HG02981 (cell line): ENCODE data around the gene NAALADL2.
"Not testable (repeated sequence)": the region's sequence is repeated elsewhere in the genome, so short reads cannot be mapped to it uniquely, and the experiment has no call there.

Experiments used
- ATAC-seq: cut with Tn5 transposase; IDR thresholded peaks from one replicate; pipeline ENCODE4 v1.9.1; 2021; ENCODE audit warnings: mild to moderate bottlenecking, moderate library complexity; ENCODE audit not compliant: unreplicated experiment

Gene NAALADL2

DNA sequence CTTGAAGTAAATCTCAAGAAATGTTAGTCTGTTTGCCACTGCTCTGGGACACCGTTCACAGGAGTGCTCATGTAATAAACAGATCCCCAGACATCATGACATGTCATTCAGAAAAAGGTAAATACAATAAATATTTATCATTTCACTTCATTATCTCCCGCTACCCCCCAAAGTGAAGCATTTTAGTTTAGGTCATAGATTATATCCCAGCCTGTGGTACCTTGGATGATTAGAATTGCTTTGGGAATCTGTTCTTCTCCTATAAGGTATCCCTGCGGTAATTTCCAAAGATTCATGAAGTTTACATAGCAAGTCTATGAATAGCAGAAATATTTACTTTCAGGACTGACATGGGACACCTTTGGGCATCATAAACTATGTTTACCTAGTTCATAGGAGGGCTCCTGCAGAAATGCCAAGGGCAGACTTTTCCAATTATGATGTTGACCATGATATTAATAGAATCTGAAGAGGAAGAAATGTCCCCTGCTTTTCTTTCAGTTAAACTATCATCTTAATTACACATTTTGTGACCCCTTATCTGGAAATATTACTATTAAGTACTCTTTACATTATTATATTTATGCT is 268.0 kb downstream of the NAALADL2 start:
- ATAC-seq = no peak

DNA sequence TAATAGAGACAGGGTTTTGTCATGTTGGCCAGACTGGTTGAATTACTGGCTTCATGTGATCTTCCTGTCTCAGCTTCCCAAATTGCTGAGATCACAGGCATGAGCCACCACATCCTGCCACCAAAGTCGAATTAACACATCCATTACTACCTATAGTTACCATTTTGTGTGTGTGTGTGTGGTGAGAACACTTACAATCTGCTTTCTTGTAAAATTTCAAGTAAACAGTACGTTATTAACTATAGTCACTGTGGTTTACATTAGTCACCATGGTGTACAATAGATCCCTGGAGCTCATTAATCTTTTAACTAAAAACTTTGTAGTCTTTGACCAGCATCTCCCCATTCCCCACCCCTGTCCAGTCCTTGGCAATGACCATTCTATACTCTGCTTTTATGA is 270.0 kb downstream of the NAALADL2 start:
- ATAC-seq = no peak

DNA sequence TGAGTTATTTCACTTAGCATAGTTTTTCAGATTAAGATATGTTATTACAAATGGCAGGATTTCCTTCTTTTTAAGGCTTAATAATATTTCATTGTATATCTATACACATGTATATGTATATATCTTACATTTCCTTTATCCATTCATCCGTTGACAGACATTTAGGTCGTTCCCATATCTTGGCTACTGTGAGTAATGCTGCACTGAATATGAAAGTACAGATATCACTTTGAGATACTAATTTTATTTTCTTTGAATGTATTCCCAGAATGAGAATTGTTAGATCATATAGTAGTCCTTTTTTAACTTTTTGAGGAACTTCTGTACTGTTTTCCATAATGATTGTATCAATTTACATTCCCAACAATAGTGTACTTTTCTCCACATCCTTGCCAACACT is 270.4 kb downstream of the NAALADL2 start:
- no peak for ATAC-seq

DNA sequence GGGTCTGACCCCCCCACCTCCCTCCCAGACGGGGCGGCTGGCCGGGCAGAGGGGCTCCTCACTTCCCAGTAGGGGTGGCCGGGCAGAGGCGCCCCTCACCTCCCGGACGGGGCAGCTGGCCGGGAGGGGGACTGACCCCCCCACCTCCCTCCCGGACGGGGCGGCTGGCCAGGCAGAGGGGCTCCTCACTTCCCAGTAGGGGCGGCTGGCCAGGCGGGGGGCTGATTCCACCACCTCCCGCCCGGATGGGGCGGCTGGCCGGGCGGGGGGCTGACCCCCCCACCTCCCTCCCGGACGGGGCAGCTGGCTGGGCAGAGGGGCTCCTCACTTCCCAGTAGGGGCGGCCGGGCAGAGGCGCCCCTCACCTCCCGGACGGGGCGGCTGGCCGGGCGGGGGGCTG is 272.7 kb downstream of the NAALADL2 start:
- not testable (repeated sequence) for ATAC-seq

DNA sequence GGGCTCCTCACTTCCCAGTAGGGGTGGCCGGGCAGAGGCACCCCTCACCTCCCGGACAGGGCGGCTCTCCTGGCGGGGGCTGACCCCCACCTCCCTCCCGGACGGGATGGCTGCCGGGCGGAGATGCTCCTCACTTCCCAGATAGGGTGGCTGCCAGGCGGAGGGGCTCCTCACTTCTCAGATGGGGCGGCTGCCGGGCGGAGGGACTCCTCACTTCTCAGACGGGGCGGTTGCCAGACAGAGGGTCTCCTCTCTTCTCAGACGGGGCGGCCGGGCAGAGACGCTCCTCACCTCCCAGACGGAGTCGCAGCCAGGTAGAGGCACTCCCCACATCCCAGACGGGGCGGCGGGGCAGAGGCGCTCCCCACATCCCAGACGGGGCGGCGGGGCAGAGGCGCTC is 273.6 kb downstream of the NAALADL2 start:
- not testable (repeated sequence) for ATAC-seq

DNA sequence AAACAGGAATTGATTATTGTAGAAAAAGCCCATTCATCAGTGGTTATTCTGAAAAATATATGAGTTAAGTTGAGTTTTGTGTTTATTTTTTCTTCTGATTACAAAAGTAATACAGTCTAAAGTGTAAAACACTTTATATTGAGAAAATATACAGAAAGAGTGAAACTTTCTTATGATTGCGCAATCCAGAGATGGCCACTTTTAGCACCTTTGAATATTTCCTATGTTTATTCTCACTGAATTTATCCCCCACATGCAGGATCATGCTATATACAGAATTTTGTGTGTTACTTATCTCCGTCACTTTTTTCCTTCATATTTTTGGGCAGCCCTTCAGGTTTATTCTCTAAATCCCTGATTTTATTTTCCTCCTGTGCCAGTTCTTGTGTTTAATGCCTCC is 285.2 kb downstream of the NAALADL2 start:
- ATAC-seq = no peak

DNA sequence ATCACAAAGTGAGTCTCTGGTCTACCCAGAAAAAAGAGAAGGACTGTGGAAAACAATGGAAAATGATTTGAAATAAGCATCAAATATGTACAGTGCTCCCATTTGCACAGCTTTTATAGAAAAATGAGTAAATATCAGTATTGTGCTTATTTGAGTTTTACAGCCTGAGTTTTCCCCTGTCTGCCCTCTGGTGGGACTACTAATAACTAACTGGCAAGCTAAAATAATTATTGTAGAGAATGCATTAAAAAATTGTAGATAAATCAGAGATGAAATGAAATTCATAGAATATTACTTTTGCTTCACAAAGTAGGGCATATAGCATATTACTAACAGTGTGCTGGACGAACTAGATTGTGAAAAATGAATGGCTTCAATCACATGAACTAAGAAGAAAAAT is 287.1 kb downstream of the NAALADL2 start:
- no peak for ATAC-seq

DNA sequence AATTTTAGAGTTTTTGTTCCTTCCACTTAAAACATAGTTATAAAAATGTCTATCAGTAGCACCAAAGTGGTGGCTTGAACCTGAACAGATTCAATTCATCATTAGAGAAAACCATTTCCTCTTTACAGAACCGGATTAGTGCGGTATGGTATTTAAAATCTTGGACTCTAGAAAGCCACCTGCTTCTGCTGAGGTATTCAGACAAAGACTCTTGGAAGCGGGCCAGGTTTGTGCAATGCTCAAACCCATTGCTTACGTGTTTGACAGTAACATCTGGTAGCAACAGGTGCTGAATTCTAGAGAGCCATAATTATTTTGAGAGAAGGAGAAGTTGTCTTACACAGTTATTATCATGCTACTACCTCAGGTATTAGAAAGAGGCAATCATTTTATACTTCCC is 290.5 kb downstream of the NAALADL2 start:
- peak; percentile 86 for ATAC-seq

DNA sequence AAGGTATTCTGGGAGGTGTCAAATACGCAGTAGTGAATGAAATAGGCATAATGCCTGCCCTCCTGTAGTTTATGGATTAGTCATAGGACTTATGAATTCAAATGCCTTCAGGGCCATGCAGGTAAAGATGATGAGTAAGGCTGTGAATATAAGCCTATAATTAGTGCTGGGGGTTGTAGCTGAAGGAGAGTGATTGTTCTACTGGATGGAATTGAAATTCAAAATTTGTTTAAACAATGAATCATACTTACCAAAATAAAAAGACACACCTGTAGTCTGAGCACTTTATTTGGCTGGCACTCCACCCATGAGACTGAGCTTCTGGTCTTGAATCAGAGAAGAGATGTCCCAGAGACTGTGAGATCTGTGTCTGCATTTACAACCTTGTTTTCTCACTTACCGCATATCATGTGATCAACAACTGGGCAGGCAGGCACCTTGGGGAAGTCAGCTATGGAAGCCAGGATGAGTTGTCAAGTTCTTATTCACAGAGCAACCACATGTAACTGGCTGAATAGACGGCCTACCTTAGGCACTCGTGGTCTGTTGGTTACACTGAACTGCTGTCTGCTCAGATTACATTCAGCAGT is 291.8 kb downstream of the NAALADL2 start:
- ATAC-seq = no peak

DNA sequence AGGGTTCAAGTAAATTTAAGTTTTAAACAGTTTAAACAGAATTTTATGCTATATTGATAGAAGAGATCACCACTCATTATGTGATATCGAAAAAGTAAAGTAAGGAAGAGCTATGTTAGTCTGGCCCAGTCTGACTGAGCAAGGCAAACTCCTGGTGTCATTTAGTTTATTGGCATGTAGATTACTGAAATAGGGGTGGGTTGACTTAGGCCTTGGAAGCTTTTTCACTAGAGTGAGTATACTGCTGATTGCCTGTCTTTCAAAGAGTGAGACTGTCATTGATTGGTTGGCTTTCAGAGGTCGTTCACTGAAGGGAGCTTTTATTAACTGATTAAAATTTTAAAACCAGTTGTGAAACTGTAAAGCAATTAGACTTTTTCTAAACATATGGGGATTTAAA is 294.5 kb downstream of the NAALADL2 start:
- ATAC-seq = no peak

DNA sequence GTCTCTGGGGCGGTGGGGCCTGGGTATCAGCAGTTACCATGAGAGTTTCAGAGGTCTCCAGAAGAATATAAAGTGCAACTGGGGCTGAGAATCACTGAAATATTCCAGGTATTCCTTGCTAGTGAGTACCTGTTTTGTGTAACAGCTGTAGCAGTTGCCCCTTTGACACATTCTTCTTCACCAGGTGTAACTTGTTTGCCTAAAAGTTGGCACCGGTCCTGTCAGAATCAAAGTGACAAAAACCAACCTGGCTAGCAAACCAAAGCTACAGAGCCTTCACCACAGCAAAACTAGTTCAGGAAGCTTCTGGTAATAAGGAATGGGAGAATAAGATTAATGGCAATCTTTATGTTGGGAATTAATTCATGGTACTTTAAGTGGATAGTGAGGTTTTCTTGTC is 296.0 kb downstream of the NAALADL2 start:
- ATAC-seq = no peak

DNA sequence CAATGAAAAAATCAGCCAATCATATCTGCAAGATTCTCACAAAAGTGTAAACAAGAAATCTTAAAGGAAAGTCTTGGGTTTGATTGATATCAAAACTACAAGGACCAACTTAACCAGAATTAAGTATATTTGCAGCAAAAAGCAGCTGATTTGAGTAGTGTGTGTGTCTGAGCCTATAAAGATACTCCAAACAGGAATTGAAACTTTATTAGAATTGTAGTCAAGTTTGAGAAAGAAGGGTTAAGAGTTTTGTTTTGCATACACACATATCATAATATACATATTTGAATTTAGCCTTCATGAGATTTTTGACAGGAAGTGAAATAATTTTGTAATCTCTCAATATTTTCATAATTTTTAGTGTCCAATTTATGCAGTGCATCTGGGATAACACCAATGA is 300.1 kb downstream of the NAALADL2 start:
- ATAC-seq = no peak

DNA sequence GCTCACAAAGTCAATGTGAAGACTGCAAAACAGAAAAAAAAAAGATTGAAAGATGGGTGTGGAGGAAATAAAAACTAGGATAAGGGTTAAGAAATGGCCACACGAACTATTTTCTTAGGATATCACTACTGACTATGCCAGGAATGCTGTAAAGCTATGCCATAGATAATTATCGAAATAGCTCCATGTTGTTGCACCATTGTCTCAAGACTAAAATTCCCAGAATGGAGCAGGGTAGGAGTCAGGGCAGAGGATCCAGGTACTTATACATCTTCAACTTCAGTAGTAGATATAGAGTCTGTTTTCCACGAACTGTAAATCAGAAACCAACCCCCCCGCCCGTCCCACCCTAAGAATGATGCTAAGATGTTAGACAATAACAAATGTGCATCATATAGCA is 302.2 kb downstream of the NAALADL2 start:
- no peak for ATAC-seq

DNA sequence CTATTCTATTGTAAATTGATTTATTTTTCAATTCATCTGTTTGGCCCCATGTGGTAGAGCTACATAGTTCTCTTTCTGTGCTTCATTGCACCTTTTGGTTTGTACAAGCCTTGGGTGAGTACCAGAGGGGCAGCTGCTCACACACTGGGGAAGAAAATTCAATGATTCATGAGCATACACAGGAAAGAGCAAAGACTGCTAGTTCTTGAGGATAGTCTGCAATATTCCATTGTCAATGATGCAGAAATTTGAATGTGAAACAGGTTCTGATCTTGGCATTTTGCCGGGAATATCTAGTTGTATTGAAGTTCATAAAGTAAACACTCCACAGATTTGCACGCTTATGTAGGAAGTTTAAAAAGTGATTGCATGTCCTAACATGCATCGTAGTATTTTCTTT is 304.6 kb downstream of the NAALADL2 start:
- ATAC-seq = no peak

DNA sequence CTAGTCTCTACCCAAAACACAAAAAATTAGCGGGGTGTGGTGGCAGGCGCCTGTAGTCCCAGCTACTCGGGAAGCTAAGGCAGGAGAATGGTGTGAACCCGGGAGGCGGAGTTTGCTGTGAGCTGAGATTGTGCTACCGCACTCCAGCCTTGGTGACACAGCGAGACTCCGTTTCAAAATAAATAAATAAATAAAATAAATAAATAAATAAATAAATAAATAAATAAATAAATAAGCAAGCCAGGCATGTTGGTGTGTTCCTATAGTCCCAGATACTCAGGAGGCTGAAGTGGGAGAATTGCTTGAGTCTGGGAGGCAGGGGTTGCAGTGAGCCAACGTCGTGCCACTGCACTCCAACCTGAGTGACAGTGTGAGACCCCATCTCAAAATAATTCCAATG is 314.0 kb downstream of the NAALADL2 start:
- ATAC-seq = not testable (repeated sequence)

DNA sequence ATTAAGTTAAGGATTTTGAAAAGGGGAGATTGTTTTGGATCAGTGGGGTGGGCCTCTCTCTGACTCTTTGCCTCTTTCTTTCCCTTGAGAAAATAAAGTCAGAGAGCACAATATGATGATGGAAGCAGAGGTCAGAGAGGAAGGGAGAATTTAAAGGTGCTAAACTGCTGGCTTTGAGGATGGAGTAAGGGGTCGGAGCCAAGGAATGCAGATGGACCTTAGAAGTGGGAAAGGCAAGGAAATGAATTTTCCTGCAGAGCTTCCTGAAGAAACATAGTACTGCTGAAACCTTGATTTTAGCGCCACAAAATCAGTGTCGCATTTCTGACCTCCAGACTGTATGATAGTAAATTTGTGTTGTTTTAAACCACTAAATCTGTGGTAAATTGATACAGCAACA is 317.4 kb downstream of the NAALADL2 start:
- no peak for ATAC-seq

DNA sequence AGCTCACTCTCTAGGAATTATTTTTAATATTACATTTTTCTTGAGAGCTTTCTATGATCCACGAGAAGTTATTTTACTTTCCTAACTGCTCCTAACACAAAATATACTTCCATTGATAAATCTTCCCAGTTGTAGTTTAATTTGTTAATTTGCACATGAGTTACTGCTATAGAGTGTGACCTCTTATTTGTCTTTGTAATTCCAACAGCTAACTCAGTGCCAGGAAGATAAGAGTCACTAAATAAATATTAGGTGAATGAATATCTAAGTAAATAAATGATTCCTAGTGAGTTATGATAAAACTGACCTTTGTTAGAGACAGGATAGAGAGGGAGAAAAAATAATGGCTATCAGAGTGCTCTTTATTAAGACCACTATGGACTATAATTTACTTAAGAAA is 319.9 kb downstream of the NAALADL2 start:
- no peak for ATAC-seq

DNA sequence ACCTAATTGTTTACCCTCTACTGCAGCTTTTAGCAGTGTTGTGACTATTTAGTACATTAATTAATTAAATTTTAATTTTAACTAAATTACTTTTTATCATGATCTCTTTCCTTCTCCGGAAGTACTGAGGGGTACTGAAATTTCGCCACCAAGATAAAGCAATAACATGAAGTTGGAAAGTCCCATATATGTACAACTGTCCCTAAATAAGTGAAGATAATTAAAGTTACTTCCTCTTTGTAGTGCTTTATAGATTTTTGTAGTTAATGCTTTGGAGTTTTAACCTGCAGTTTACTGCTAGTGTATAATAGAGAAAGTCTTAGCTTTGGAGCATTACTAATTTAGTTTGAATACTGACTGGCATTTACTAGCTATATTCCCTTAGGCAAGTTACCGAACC is 325.3 kb downstream of the NAALADL2 start:
- no peak for ATAC-seq

DNA sequence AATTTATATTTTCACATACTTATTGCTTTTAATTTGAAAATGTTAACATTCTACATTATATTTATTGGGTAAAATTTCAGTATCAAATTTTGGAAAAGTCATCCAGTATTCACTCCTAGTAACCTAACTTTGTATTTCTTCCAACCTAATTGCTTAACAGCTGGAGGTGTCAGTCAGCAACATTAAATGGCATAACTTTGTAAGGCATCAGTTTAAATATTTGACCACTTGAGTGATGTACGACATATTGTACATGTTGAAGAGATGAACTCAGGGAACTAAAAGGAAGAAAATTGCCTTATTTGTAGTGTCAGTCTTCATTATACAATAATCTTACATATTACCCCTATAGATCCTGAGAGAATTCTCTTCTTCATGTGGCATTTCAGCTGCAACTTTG is 326.8 kb downstream of the NAALADL2 start:
- ATAC-seq = no peak

DNA sequence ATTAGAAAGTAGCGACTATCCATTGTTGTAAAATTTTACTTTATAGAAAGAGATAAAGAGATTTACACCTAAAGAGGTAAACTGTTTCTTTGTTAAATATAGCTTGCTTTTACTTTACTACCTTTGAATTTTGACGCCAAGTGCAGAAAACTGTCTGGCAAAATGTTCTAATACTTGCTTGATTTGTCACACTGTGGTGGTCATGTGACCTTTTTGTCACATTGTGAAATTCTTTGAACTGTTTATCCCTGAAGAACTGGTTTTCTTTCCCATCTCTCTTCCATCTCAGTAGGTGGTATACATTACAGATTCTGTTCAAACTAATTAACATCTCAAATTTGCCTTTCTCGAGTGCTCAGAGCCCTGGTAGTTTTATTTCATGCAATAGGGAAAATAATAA is 327.4 kb downstream of the NAALADL2 start:
- no peak for ATAC-seq

DNA sequence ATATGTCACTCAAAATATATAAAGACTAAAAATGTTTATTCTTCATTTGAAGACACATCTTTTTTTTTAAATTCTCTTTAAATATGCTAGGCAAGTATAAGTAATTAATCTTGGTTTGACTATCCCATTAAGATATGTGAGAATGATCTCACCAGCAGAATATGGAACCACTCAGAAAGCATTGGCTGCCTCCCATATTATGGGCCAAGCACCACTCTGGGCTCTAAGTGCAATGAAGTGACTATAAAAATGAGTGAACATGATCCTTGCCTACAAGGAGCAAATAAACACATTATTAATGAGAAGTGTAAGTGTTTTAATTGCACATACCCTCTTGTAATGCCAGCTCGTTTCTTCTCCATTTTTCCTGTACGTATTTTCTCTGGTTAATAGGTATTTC is 328.5 kb downstream of the NAALADL2 start:
- no peak for ATAC-seq

DNA sequence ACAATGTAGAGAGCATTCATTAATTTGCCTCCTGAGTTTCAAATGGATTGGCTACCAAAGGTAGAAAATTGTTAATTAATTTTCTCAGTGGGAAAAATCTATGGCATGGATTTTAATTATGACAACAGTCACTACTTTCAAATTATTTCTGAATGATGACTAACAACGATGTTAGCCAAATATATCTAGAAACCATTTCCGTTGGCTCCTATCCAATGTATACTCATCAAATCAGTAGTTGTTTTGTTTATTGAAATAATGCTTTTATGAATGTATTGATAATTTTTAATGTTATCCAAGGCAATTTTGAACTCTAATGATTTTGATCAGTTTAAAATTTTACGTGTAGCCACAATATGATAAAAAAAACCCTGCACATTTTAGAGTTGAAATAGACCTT is 333.4 kb downstream of the NAALADL2 start:
- ATAC-seq = no peak

DNA sequence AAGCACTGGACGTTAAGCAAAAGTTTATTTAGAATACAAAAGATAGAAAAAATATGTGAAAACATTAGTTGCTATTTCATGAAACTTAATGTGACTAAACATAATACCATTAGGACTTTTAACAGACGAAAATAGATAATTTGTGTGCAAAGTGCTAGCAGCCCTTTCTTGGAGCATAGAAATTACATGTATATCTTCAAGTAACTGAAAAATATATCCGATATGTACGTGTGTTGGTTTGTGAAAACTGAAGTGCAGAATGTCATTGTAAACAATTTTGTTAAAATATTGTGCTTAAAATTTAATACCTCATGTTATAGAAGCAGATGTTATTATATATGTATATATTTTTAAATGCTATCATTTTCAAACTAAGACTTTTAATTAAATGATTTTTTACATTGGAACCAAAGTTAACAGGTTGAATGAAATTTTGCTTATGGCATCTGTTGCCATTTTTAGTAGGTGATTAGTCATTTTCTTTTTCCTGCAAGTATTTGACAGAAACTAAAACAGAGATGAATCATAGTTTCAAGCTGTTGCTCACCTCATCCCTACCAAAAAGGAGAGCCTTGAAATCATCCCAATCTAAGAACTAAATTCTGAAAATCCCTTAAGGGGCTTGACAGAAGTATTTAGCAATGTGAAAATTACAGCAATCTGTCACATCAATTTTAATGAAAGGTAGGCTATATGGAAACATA is 334.8 kb downstream of the NAALADL2 start:
- peak; percentile 63 for ATAC-seq
